Neutrophil (primary cell): ENCODE data around the gene TWIST2.

Source experiments
- H3K27ac ChIP-seq: fragments of 200-600 bp; sonication (generic); 2 replicates; pipeline ENCODE4 v1.5.1; 2016; ENCODE audit warnings: mild to moderate bottlenecking, moderate library complexity
- H3K27me3 ChIP-seq: fragments of 200-600 bp; sonication (generic); 2 replicates; pipeline ENCODE4 v1.6.0; 2016; ENCODE audit warnings: mild to moderate bottlenecking
- H3K36me3 ChIP-seq: fragments of 200-600 bp; sonication (generic); 2 replicates; pipeline ENCODE4 v1.5.1; 2017
- H3K4me1 ChIP-seq, 2 experiments: fragments of 200-600 bp in 1 of 2; sonication (generic) in 1 of 2; 1 replicate in 1 of 2; 2 replicates in 1 of 2; pipeline versions ENCODE4 v1.5.1 to v1.6.1; 2013 to 2016; ENCODE audit warnings: low read depth in 1 of 2, low read length in 1 of 2, mild to moderate bottlenecking in 1 of 2, moderate library complexity in 1 of 2; ENCODE audit not compliant: control insufficient read depth in 1 of 2, insufficient read depth in 1 of 2
- H3K4me3 ChIP-seq, 2 experiments: fragments of 200-600 bp in 1 of 2; sonication (generic) in 1 of 2; 1 replicate in 1 of 2; 2 replicates in 1 of 2; pipeline ENCODE4 v1.5.1; 2013 to 2016; ENCODE audit warnings: low read depth in 1 of 2, low read length in 1 of 2, mild to moderate bottlenecking in 1 of 2, moderate library complexity in 1 of 2
- H3K9me3 ChIP-seq: fragments of 200-600 bp; sonication (generic); 2 replicates; pipeline ENCODE4 v1.5.1; 2016
- TF ChIP-seq, protein P1 (sequence below): fragments of 200-600 bp; sonication (generic); IDR thresholded peaks from 2 replicates; pipeline ENCODE4 v1.5.1; 2016; ENCODE audit warnings: antibody characterized with exemption

Gene TWIST2

DNA sequence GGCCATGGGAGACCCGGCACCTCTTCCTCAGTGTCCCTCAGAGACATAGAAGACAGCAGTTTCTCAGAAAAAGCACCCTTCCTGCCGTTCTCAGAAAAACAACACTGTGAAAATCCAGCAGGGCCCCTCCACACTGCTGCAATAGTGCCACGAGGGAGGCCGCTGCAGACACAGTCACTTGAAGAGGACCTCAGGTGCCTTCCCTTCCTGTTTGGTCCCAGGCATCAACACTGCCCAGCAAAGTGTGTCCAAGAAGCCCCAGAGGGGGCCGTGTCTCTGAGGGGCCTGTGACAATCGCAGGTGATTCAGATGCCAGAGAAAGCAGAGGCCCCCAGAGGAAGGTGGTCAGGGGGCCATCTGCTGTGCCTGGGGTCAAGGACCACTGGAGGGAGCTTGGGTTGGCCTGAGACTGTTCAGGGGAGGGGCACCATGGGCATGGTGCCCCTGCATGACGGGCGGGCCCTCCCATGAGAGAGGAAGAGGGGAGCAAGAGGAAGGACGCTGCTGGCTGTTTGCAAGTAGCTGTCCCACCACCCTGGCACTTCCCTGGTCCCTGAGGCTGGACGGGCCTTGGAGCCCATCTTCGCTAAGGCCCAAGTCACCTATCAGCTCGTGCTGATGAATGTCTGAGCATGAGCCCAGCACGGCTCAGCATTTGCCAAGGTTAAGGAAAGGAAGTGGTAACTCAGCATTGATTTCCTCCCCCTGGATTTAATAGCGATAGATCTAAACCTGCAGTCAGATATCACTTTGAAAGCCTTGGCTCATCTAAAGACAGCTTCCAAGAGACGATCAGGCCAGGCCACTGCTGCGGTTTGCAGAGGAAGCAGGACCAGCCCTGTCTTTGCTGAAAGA is 9.1 kb downstream of the TWIST2 start:
- H3K4me1 ChIP-seq: peaks cover 18 to 24% of the 10 kb centered on the region in 2 experiments
- TF ChIP-seq, protein P1, sequence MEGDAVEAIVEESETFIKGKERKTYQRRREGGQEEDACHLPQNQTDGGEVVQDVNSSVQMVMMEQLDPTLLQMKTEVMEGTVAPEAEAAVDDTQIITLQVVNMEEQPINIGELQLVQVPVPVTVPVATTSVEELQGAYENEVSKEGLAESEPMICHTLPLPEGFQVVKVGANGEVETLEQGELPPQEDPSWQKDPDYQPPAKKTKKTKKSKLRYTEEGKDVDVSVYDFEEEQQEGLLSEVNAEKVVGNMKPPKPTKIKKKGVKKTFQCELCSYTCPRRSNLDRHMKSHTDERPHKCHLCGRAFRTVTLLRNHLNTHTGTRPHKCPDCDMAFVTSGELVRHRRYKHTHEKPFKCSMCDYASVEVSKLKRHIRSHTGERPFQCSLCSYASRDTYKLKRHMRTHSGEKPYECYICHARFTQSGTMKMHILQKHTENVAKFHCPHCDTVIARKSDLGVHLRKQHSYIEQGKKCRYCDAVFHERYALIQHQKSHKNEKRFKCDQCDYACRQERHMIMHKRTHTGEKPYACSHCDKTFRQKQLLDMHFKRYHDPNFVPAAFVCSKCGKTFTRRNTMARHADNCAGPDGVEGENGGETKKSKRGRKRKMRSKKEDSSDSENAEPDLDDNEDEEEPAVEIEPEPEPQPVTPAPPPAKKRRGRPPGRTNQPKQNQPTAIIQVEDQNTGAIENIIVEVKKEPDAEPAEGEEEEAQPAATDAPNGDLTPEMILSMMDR: no peak
- H3K4me3 ChIP-seq: no peak overlapping the region
- H3K9me3 ChIP-seq: peaks cover 10% of the 10 kb centered on the region
- peaks cover 57% of the 10 kb centered on the region for H3K27me3 ChIP-seq
- no peaks in the 10 kb centered on the region for H3K36me3 ChIP-seq
- peak overlapping the region; percentile 57 for H3K27ac ChIP-seq

DNA sequence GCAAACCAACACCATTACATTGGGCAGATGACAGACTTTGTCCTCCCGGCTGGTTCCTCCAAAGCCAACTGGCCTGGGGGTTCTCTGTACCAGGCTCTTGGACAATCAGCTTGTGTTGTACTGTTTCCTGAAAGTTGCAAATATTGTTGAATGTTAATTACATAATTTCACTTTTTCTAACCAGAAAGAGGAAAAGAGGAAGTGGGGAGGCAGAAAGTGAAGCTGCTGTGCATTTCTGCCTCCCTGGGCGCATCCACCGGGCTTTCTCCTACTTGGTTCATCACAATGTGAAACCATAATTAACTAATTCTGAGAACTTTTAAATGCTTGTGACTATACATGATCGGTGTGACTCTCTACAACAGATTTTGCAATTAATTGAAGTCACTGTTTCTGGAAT is 10.1 kb downstream of the TWIST2 start:
- peaks cover 10% of the 10 kb centered on the region for H3K9me3 ChIP-seq
- TF ChIP-seq, protein P1: no peak
- peaks cover 18 to 24% of the 10 kb centered on the region in 2 experiments for H3K4me1 ChIP-seq
- peak overlapping the region; percentile 57 for H3K27ac ChIP-seq
- peaks cover 53% of the 10 kb centered on the region for H3K27me3 ChIP-seq
- no peak overlapping the region for H3K4me3 ChIP-seq
- H3K36me3 ChIP-seq: no peaks in the 10 kb centered on the region

DNA sequence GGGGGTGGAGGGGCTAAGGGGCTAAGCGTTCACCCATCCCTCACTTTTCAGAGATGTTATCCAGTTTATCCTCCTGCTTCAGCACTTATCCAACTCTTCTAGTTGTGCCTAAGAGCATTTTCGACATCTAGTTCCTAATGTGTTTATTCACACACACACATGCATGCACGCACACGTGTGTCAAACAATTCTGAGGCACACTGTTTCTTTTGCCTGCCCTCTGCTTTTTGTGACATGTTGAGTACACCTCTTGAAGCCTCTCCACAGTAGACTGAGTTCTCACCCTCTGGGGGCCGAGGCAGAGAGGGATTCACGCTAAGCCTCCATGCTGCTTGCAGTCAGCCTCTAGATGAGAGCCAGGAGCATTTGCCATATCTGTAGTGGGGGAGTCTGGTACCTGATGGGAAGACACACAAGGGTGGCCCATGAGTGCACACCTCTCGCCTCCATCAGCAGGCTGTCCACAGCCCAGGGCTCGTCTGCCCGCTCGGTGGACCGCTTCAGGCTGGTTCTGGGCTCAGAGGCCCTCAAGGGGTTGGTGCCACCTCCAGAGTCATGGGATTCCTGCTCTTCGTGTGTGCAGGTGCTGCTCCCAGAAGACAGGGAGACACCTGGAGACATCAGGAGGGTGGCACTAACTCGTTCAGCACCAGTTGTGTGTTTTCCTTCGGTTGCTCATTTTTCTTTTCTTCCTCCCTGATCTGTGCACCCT is 11.9 kb downstream of the TWIST2 start:
- H3K4me1 ChIP-seq: peaks cover 18 to 24% of the 10 kb centered on the region in 2 experiments
- H3K4me3 ChIP-seq: no peak overlapping the region
- TF ChIP-seq, protein P1: no peak
- H3K36me3 ChIP-seq: no peaks in the 10 kb centered on the region
- H3K27ac ChIP-seq: no peak overlapping the region
- peaks cover 50% of the 10 kb centered on the region for H3K27me3 ChIP-seq
- peaks cover 5% of the 10 kb centered on the region for H3K9me3 ChIP-seq

DNA sequence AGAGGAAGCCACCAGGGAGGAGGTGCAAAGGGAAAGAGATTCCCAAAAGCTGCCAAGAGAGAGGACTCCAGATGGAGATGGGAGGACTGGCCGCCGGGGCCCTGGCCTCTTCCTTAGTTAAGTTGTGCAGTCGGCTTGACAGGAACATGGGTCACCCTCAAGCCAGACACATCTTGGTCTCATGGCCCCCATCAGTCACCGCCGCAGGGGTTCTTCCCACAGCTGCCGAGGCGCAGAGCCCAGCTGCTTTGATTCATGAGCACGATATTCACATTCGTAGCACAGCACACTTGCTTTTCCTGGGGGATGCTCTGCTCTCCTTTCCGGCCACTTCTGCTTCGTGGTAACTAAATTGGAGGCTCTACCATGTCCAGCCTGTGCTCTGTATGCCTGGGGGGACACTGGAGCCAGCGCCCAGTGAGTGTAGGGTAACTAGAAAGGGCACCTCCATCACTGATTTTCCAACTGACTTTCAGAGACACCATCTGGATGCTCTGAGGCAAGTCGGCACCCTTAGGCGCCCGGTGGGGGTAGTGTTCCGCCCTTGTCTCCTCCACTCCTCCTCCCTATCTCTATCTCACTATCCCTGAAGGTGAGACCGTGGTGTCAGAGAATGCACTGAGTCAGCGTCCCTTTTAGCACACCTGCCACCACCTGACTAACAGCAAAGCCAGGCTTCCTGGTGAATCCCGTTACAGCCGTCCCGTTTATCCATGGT is 13.3 kb downstream of the TWIST2 start:
- H3K27me3 ChIP-seq: peaks cover 42% of the 10 kb centered on the region
- H3K4me3 ChIP-seq: no peak overlapping the region
- TF ChIP-seq, protein P1: no peak
- H3K36me3 ChIP-seq: no peaks in the 10 kb centered on the region
- H3K9me3 ChIP-seq: no peaks in the 10 kb centered on the region
- H3K27ac ChIP-seq: no peak overlapping the region
- peaks cover 18 to 24% of the 10 kb centered on the region in 2 experiments for H3K4me1 ChIP-seq

DNA sequence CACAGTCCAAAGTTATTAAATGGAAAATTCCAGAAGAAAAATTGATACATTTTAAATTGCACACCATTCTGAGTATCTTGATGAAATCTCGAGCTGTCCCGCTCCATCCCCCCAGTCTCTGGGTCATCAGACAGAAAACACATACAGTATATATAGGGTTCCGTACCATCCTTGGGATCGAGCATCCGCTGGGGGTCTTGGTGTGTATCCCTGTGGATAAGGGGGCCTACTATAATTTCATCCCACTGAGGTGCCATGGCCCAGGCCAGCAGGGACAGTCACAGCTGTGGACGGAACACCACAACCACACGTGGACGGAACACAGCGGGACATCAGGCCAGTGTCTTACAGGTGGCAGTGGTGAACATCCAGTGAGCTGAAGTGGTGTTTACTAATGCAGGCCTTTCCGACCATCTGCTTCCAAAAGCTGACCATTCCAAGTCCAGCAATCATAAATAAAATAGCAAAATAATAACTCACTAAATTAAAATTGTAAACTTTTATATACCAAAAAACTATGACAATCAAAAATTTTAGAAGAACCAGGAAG is 14.0 kb downstream of the TWIST2 start:
- Histone ChIP-seq H3K9me3 (no peaks in the 10 kb centered on the region), H3K27me3 (peaks cover 47% of the 10 kb centered on the region), H3K36me3 (no peaks in the 10 kb centered on the region), H3K4me1 (peaks cover 18 to 19% of the 10 kb centered on the region in 2 experiments), H3K4me3 (no peak overlapping the region), H3K27ac (no peak overlapping the region)
- TF ChIP-seq, protein P1: no peak
